GM12873 (cell line): Measurements from ENCODE around the gene NUP214.

ENCODE experiments used
- TF ChIP-seq, protein P1 (sequence below): IDR thresholded peaks from 2 replicates; pipeline ENCODE4 v1.5.1; 2012; ENCODE audit warnings: low read depth, mild to moderate bottlenecking, moderate library complexity, low read length, control low read depth; ENCODE audit not compliant: insufficient read depth; ENCODE audit errors: missing control alignments

NUP214 gene

DNA sequence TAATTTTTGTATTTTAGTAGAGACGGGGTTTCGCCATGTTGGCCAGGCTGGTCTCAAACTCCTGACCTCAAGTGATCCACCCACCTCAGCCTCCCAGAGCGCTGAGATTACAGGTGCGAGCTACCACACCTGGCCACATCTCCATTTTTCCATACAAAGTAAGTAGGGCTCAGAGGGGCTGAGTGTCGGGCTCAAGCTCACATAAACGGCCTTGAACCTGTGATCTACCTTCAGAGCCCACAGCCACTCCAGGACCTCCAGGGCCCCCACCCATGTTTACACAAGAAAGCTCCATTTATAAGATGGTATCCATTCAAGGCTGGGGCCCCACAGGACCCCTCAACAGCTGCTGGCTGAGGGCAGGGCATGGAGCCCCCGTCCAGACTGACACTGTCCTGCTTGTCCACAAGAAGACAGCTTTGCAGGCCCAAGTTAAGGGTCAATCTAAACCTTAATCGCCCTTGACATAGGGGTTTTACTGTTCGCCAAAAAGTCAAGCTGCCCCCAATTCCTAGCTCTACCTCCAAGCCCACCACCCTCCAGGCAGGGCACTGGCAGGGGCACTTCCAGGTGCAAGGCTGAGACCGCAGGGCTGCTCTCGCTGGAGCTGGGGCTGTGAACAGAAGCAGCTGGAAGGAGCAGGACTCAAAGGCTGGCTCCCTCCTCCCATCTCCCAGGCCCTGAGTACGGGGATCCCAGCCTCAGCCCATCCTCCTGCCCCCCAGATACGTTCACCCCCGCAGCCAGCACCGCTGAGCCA lies 132.1 kb downstream of the NUP214 start:
- TF ChIP-seq, protein P1, sequence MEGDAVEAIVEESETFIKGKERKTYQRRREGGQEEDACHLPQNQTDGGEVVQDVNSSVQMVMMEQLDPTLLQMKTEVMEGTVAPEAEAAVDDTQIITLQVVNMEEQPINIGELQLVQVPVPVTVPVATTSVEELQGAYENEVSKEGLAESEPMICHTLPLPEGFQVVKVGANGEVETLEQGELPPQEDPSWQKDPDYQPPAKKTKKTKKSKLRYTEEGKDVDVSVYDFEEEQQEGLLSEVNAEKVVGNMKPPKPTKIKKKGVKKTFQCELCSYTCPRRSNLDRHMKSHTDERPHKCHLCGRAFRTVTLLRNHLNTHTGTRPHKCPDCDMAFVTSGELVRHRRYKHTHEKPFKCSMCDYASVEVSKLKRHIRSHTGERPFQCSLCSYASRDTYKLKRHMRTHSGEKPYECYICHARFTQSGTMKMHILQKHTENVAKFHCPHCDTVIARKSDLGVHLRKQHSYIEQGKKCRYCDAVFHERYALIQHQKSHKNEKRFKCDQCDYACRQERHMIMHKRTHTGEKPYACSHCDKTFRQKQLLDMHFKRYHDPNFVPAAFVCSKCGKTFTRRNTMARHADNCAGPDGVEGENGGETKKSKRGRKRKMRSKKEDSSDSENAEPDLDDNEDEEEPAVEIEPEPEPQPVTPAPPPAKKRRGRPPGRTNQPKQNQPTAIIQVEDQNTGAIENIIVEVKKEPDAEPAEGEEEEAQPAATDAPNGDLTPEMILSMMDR = no peak

DNA sequence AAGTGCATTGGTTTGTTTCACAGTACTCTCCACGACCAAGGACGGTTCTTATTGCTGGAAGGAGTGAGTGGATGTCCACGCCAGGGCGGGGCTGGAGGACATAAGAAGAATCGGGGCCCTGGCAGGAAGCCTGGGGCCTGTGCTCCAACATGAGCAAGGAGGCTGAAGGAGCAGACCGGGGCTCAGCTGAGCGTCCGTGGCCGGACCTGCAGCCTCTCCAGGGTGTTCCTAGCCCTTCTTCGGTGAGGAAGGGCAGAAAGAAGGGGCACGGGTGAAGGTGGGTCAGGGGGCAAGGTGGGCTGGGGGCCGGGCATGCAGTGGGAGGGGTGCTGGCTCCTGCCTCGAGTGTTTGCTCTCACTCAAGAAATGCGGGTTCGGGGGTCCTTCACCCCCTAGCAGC lies 132.8 kb downstream of the NUP214 start:
- TF ChIP-seq, protein P1 = no peak

DNA sequence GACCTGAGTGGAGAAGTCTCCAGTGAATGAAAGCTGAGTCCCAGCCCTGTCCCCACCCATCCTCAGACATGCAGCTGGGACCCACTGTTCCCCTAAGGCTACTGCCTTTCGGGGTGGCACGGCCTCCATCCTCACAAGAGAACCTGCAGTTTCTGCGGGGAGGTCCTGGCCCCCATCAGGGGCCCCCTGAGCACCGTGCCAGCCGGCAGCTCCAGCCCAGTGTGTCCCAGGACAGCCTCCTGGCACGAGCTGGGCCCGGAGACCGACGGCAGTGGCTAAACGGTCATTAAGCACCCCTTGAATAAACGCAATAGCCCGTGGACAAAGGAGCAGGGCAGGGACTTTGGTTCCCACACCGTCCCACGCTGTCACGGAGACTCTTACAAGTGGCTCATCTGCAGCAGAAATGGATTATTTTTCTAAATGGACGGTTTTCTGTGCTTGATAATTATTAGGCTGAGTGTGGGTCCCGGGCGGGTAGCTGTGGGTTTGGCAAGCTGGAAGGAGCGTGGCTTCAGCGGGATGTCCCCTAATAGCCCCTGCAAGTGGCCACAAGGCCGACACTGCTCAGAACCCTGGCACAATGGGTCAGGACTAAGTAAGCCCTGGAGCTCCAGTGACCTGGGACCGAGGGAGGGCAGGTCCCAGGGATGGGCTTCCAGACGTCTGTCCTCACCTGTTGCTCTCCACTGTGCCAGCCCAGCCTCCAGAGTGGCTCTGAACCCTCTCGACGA lies 133.5 kb downstream of the NUP214 start:
- TF ChIP-seq, protein P1 = no peak

DNA sequence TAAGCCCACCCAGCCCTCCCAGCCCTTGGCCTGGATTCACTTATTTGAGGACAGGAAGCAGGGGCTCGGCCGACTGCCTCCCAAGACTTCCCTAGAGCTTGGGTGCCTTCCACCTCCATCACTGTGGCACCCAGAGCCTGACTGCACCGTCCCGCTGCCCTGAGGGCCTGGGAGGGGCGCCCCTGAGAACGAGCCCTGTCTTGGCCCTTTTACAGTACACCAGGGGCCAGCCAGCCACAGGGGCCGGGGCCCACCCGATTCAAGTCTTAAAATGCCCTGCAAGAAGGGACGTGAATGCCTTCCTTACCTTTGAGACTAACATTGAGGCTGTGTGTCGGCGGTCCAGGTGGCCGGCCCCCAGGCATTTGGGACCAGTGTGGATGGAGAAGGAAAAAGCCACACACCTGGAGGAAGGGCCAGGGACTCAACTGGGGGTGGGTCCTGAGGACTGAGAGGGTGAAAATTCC lies 134.1 kb downstream of the NUP214 start:
- TF ChIP-seq, protein P1 = no peak

DNA sequence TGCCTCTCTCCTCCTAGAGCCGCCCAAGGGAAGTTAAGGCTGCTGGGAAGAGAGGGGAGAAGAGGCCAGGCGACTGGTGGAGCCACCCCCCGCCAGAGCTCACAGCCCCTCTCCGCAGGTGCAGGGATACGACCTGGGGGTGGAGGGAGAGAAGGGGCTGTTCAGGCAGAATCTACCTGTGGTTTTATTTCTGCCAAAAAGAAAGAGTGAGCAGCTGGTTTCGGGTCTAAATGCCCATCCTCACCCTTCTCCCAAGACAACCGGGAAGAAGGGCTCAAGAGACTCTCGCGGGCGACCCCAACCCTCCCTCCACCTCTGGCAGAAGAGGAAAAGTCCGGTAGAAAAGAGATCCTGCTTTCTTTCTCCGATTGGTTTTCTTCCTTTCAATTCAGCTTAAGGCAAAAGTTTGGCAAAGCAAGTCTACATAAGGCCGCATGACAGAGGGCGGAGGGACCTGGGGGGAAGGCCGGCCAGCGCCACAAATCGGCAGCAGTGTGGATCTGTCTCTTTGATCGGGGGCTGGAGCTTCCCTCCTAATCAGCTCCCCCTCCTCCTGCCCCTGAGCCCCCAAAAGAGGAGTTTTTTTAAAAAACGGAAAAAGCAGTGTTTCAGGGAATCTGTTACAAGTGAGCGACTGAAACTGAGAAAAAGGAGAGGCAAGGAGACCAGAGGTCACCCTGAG lies 134.7 kb downstream of the NUP214 start:
- TF ChIP-seq, protein P1 = no peak

DNA sequence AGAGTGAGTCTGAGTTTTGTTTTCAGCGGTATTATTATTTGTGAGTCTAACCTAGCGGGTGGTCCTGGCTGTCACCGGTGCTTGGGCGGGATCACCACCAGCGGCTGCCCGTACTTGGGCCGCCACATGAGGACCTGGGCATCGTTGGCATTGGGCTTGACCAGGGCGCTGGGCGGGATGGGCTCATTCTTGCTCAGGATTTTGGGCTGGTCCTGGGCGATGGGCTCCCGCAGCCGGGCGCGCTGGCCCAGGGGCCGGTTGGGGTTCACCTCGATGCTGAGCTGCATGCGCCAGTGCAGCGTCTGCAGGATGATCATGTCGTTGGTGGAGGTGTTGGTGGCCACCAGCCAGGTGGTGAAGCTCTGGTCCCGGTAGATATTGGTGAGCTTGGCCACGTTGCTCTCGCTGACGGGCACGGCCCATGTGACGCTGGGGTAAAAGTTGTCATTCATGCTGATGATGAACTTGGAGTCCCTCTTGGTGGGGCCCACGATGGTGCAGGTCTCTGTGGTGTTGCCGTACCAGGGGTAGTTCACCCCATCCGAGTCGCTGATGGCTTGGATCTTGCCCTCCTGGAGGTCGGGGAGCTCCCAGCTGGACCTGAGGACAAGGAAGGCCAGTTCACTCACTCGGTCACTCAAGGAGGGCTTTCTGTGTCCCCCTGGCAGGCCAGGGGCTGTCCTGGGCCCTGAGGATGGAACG lies 135.5 kb downstream of the NUP214 start:
- TF ChIP-seq, protein P1 = no peak
